ENCODE data around the gene CASKIN1.
A peak's percentile ranks its signal among the peaks of the same experiment; 100 is the strongest.
"Not testable (repeated sequence)": the region's sequence is repeated elsewhere in the genome, so short reads cannot be mapped to it uniquely, and the experiment has no call there.

Gene CASKIN1

DNA sequence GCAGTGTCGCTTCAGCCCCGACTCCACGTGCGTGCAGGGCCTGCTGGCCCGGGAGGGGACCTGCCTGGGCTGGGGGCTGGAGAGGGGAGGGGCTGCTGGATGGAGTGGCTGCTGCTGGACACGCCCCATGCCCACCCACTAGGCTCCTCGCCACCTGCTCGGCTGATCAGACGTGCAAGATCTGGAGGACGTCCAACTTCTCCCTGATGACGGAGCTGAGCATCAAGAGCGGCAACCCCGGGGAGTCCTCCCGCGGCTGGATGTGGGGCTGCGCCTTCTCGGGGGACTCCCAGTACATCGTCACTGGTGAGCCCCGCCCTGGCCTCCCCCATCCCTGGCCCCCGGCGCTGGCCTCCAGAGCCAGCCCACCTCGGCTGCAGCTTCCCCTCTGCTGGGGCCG is 11.9 kb upstream of the CASKIN1 start:
- Mint-ChIP-seq H3K9me3 (no peaks in the 10 kb centered on the region), H3K36me3 (ENCODE audit: low read depth) (peaks cover 66% of the 10 kb centered on the region), H3K4me1 (ENCODE audit: low read depth) (peaks cover 42% of the 10 kb centered on the region), H3K27me3 (no peaks in the 10 kb centered on the region), H3K4me3 (peak overlapping the region; percentile 91), H3K27ac (no peak overlapping the region)
- DNase-seq, result no peak

DNA sequence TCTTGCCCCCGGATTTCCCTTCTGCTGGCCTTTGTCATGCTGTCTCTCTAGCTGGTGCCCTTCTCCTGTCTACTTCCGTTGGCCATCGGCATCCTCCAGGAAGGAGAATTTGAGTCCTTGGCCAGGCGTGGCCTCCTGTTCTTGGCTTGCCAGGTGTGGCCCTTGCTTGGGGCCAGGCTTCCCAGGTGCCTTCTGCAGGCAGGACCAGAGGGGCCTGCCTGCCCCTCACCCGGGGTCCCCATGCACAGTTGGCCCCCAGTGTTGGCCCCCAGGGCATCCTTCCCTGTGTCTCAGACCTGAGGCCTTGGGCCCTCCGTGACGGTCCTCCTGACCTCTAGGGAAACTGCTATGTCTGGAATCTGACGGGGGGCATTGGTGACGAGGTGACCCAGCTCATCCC is 11.5 kb upstream of the CASKIN1 start:
- Mint-ChIP-seq H3K4me3 (peak overlapping the region; percentile 91), H3K27me3 (no peaks in the 10 kb centered on the region), H3K9me3 (no peaks in the 10 kb centered on the region), H3K36me3 (ENCODE audit: low read depth) (peaks cover 61% of the 10 kb centered on the region), H3K4me1 (ENCODE audit: low read depth) (peaks cover 38% of the 10 kb centered on the region), H3K27ac (peak overlapping the region; percentile 78)
- DNase-seq, result no peak

DNA sequence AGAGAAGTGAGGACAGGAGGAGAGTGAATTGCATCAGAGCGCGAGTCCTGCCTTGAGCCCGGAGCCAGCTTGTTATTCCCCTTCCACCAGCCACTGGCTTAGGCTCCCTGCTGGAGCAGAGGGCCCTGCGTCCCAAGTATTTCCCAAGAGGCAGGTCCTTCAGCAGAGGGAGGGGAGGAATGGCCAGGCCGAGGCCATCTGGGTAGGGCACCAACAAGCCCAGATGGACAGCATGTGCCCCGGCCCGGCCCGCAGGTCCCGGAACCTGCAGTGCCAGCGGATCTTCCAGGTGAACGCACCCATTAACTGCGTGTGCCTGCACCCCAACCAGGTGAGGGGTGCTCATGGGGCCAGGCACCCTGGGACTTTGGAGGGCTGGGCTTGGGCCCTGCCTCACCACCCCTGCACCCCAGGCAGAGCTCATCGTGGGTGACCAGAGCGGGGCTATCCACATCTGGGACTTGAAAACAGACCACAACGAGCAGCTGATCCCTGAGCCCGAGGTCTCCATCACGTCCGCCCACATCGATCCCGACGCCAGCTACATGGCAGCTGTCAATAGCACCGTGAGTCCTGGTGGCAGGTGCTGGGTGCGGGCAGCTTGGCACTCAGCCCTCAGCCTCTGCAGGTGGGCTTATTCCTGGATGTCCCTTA is 10.5 kb upstream of the CASKIN1 start:
- Mint-ChIP-seq H3K4me1 (ENCODE audit: low read depth) (peaks cover 30% of the 10 kb centered on the region), H3K36me3 (ENCODE audit: low read depth) (peaks cover 52% of the 10 kb centered on the region), H3K4me3 (peak overlapping the region; percentile 91), H3K27ac (peak overlapping the region; percentile 91), H3K9me3 (no peaks in the 10 kb centered on the region), H3K27me3 (no peaks in the 10 kb centered on the region)
- no peak for DNase-seq

DNA sequence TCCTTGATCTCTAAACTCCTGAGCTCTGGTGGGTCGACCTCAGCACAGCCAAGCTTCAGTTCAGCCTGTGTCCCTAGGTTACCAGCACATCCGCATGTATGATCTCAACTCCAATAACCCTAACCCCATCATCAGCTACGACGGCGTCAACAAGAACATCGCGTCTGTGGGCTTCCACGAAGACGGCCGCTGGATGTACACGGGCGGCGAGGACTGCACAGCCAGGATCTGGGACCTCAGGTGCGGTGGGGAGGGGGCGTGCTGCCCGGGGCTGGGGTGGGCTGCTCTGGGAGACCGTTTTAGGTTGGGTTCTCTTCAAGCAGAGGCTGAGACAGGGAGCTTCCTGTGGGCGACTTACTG is 10.0 kb upstream of the CASKIN1 start:
- Mint-ChIP-seq H3K36me3 (ENCODE audit: low read depth) (peaks cover 47% of the 10 kb centered on the region), H3K4me1 (ENCODE audit: low read depth) (peaks cover 27% of the 10 kb centered on the region), H3K27ac (peak overlapping the region; percentile 91), H3K9me3 (no peaks in the 10 kb centered on the region), H3K4me3 (peak overlapping the region; percentile 91), H3K27me3 (no peaks in the 10 kb centered on the region)
- DNase-seq, result no peak

DNA sequence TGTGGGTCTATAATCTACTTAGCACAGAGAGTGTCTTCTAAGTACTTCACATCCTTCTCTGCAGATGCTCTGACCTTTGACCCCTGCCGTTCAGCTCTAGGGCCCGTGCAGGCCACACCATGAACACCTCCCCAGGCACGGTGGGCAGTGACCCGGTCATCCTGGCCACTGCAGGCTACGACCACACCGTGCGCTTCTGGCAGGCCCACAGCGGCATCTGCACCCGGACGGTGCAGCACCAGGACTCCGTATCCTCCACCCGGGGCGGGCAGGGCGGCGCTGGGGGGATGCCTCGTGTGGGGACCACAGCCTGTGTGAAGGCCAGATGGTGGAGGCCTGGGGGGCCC is 9.5 kb upstream of the CASKIN1 start:
- H3K9me3 Mint-ChIP-seq, result no peaks in the 10 kb centered on the region
- no peaks in the 10 kb centered on the region for H3K27me3 Mint-ChIP-seq
- peaks cover 46% of the 10 kb centered on the region for H3K36me3 Mint-ChIP-seq (ENCODE audit: low read depth)

DNA sequence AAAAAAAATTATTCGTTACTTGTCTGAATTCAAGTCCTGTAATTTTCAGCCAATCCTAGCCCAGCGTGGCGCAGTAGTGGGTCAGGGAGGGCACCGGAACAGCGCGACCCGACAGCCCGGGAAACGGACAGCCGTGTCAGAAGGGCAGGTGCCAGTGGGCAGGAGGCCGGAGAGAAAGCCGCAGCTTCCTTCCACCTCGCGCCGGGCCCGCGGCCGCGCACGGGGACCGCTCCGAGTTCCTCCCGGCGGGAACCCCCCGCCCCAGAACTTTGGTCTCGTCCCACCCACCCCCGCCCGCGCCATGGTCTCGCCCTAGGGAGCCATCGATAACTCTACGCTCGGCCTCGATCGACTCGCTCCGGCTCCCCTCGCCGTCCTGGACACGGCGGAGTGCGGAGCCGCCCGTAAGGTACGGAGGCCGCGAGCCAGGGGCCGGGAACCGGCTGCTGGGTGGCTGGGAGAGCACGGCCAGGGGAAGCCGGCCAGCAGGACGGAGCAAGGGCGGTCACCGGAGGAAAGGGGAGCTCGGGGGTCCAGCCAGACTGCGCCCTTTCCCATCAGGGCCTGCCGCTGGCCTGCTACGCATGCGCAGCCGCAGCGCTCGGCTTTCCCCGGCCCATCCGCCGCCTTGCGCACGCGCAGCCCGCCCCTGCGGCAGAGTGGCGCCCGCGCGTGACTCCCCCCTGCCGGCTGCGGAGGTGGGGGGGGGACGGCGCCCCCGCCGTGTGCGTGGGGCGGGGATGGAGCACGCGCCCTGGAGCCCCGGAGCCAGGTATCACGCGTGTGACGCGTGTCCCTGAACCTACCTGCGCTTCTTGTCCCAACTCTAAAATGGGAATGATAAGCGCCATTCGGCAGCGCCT is 8.9 kb upstream of the CASKIN1 start, which contains the start of gene MLST8:
TSS of gene MLST8 (plus strand) at position 351 of the 863 bp plus-strand sequence. CDS start 632 bp downstream, outside the sequence.
- Mint-ChIP-seq H3K27ac (peak within 1 kb of the TSS; percentile 91), H3K4me3 (peak within 1 kb of the TSS; percentile 91), H3K27me3 (no peaks in the 10 kb centered on the region), H3K4me1 (ENCODE audit: low read depth) (peaks cover 27% of the 10 kb centered on the region), H3K36me3 (ENCODE audit: low read depth) (peaks cover 45% of the 10 kb centered on the region), H3K9me3 (no peaks in the 10 kb centered on the region)
- DNase-seq, result peak; percentile 95

More for the DNA sequence above, 9.5 kb upstream of the CASKIN1 start:
- no peak for DNase-seq
- Mint-ChIP-seq H3K4me1 (ENCODE audit: low read depth) (peaks cover 27% of the 10 kb centered on the region), H3K4me3 (peak overlapping the region; percentile 91), H3K27ac (peak overlapping the region; percentile 91)

DNA sequence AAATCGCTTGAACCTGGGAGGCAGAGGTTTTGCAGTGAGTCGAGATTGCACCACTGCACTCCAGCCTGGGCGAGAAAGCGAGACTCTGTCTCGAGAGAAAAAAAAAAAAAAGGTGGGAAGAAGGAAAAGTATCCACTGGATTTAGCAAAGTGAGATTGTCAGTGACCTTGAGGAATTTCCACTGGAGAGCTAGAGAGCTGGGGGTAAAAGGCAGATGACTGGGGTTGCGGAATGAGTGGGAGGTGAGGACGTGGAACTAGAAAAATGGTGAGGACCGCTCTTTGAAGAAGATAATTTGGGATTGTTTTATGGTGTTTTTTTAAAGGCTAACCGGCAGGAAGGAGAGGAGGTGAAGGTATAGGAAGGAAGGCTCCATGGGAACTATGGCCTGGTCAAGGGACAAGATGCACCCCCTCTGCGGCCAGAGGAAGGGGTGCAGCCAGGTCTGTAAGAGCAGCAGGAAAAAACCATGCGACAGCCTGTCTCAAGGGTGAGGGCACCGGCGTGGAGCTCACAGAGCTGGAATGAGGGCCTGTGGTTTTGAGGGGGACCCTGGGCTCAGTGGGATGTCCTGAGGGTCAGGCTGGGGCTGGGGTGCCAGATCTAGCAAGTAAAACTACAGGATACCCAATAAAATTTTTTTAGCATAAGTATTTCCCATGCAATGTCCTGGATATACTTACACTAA is 8.2 kb upstream of the CASKIN1 start:
- peak overlapping the region; percentile 51 for H3K27ac Mint-ChIP-seq
- no peaks in the 10 kb centered on the region for H3K9me3 Mint-ChIP-seq
- H3K4me1 Mint-ChIP-seq (ENCODE audit: low read depth), result peaks cover 27% of the 10 kb centered on the region
- peaks cover 38% of the 10 kb centered on the region for H3K36me3 Mint-ChIP-seq (ENCODE audit: low read depth)
- DNase-seq, result no peak
- no peaks in the 10 kb centered on the region for H3K27me3 Mint-ChIP-seq
- peak overlapping the region; percentile 91 for H3K4me3 Mint-ChIP-seq

DNA sequence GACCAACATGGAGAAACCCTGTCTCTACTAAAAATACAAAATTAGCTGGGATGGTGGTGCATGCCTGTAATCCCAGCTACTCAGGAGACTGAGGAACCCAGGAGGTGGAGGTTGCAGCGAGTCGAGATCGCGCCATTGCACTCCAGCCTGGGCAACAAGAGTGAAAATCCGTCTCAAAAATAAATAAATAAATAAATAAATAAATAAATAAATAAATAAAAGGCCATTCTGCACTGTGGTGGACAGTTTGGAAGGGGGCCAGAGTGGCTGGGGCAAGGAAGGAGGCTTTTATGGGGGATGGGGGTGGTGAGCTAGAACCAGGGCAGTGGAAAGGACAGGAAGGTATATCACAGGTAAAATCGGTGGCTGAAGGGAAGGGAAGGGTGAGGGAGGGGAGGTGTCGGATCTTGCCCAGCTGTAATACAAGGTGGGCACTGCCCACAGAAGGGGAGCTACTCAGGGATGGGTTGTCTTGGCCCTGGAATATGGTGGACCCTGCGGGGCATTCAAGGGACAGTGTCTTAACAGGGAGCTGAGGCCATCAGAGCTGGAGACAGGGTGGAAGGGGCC is 6.8 kb upstream of the CASKIN1 start:
- Mint-ChIP-seq H3K4me1 (ENCODE audit: low read depth) (peaks cover 27% of the 10 kb centered on the region), H3K36me3 (ENCODE audit: low read depth) (peaks cover 25% of the 10 kb centered on the region), H3K4me3 (peak overlapping the region; percentile 21), H3K27me3 (peaks cover 10% of the 10 kb centered on the region)
- not testable (repeated sequence) for DNase-seq, H3K27ac Mint-ChIP-seq, H3K9me3 Mint-ChIP-seq

DNA sequence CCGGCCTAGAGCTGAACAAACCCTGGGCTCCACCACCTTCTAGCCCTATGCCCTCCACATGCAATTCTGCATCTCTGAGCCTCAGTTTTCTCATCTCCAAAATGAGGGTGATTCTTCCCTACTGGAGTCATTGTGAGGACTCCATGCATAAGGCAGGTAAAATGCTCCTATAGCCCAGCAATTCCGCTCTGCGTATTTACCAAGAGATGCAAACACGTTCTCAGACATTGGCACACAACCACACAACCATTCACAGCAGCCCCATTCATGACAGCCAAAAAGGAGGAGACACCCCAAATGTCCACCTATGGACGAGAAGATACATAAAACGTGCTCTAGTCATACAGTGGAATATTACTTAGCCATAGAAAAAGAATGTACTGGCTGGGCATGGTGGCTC is 3.9 kb upstream of the CASKIN1 start:
- Mint-ChIP-seq H3K36me3 (ENCODE audit: low read depth) (no peaks in the 10 kb centered on the region), H3K27me3 (peaks cover 27% of the 10 kb centered on the region), H3K9me3 (no peaks in the 10 kb centered on the region), H3K4me3 (no peak overlapping the region), H3K4me1 (ENCODE audit: low read depth) (peaks cover 8% of the 10 kb centered on the region), H3K27ac (no peak overlapping the region)
- no peak for DNase-seq

DNA sequence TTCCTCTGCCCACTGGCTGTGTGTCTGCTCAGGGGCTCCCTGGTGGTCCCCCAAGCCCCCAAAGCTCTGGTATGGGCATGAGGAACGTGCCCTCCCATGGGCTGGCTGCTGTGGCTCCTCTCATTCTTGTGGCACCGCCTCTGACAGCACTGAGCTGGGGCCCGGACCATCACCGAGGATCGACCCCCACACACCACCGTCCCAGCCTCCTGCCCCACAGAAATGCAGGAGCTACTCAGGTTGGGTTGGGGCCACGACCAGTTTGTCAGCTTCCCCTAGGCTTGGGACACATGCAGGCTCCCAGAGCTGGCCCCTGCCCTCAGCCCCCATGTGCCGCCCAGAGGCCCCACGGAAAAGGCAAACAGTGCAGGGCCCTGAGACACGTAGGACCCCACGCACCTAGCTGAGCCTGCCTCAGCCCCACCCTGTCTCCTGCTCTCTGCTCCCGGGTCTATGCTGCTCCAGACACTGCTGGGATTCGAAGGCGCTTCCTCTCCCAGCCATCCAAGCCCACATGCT is 3.3 kb upstream of the CASKIN1 start:
- no peak overlapping the region for H3K27ac Mint-ChIP-seq
- peaks cover 13% of the 10 kb centered on the region for H3K4me1 Mint-ChIP-seq (ENCODE audit: low read depth)
- no peaks in the 10 kb centered on the region for H3K9me3 Mint-ChIP-seq
- no peak overlapping the region for H3K4me3 Mint-ChIP-seq
- H3K36me3 Mint-ChIP-seq (ENCODE audit: low read depth), result no peaks in the 10 kb centered on the region
- peaks cover 33% of the 10 kb centered on the region for H3K27me3 Mint-ChIP-seq
- no peak for DNase-seq

DNA sequence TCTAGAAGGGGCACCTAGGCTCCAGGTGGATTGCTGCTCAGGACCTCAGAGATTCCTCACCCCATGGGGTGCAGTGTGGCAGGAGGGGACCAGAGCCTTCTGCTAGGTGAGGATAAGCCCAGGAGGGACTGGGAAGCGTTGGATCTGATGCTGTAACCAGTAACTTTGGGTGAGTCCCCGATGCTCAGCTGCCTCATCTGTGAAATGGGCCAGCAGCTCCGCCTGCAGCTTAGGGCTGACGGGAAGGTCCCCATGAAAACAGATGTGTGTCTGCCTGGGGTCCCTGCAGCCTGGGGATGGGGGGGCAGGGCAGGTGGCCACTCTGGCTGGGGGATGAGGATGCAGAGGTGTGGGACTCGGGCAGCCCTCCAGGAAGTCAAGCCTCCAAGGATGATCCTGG is 2.7 kb upstream of the CASKIN1 start:
- H3K4me1 Mint-ChIP-seq (ENCODE audit: low read depth), result peaks cover 8% of the 10 kb centered on the region
- H3K4me3 Mint-ChIP-seq, result no peak overlapping the region
- DNase-seq, result no peak
- H3K27ac Mint-ChIP-seq, result no peak overlapping the region
- H3K27me3 Mint-ChIP-seq, result peaks cover 39% of the 10 kb centered on the region
- H3K9me3 Mint-ChIP-seq, result no peaks in the 10 kb centered on the region
- H3K36me3 Mint-ChIP-seq (ENCODE audit: low read depth), result no peaks in the 10 kb centered on the region

DNA sequence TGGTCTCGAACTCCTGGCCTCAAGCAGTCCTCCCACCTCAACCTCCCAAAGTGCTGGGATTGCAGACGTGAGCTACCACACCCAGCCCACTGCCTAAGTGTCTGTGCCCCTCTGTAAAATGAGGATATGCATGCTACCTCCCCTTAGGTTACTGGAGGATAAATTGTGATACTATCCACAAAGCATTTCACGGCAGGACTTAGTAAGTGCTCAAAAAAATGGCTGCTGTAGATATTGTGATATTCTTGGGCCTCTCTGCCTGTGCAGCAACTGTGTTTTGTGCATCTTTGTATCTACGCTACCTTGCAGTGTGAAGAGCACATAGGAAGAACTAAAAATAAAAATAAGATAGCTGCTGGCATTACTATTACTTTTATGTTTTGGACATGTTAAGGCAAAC is 1.9 kb upstream of the CASKIN1 start:
- Mint-ChIP-seq H3K27me3 (peaks cover 39% of the 10 kb centered on the region), H3K4me3 (no peak overlapping the region), H3K27ac (no peak overlapping the region)

DNA sequence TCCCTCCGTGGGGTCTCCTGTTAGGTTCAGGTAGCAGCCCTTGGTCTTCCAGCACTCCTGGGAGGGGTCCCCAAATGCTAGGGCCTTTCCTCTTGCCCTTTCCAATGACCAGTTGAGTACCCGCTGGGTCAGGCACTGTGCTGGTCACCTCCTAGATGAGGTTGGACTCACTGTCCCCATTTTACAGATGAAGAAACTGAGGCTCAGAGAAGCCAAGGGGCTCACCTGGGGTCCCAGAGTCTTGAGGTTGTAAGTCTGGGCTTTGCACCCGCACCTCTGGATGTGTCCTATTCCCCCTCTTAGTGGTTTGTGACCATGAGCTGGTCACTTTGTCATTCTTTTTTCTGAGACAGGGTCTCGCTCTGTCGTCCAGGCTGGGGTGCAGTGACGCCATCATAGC is 1.4 kb upstream of the CASKIN1 start:
- H3K4me1 Mint-ChIP-seq (ENCODE audit: low read depth), result peaks cover 6% of the 10 kb centered on the region
- H3K36me3 Mint-ChIP-seq (ENCODE audit: low read depth), result no peaks in the 10 kb centered on the region
- peak overlapping the region; percentile 12 for H3K4me3 Mint-ChIP-seq
- DNase-seq, result no peak
- H3K9me3 Mint-ChIP-seq, result no peaks in the 10 kb centered on the region
- no peak overlapping the region for H3K27ac Mint-ChIP-seq
- peaks cover 39% of the 10 kb centered on the region for H3K27me3 Mint-ChIP-seq

More for the DNA sequence above, 1.9 kb upstream of the CASKIN1 start:
- peaks cover 6% of the 10 kb centered on the region for H3K4me1 Mint-ChIP-seq (ENCODE audit: low read depth)
- no peak for DNase-seq
- no peaks in the 10 kb centered on the region for H3K9me3 Mint-ChIP-seq
- no peaks in the 10 kb centered on the region for H3K36me3 Mint-ChIP-seq (ENCODE audit: low read depth)

DNA sequence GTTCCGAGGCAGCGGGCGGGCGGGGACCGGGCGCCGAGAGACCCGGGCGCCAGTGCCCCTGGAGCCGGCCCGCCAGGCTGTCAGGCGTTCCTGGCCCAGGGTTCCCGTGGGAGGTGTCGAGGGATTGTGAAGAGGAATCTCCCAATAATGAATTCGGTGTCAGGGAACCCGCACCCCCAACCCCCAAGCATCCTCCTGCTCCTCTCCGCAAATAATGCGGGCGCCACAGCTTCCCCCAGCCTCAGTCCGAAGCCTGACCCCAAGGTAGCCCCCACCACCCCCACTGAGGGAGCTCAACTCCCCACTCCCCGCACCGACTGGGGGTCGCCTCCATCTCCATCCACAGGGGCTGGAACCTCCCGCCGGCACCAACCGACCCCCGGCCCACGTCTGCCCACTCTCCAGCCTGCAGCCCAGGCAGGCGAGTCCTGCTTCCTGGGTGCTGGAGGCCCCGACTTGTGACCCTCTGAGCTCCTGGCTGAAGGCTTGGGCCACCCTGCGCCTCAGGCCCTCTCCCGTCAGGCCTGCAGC is 641 bp upstream of the CASKIN1 start:
- no peak for DNase-seq
- Mint-ChIP-seq H3K4me3 (peak overlapping the region; percentile 33), H3K27me3 (peaks cover 39% of the 10 kb centered on the region), H3K4me1 (ENCODE audit: low read depth) (peaks cover 6% of the 10 kb centered on the region), H3K36me3 (ENCODE audit: low read depth) (no peaks in the 10 kb centered on the region), H3K27ac (no peak overlapping the region), H3K9me3 (no peaks in the 10 kb centered on the region)

Measured in activated T-cell treated with anti-CD3 and anti-CD28 coated beads, Interleukin-2, amount 50 U/mL, for 24 hours (primary cell).